Neutrophil (primary cell): Measurements from ENCODE around the gene DNAJB12.

Experiments used
- H3K27ac ChIP-seq: fragments of 200-600 bp; sonication (generic); 2 replicates; pipeline ENCODE4 v1.5.1; 2016; ENCODE audit warnings: mild to moderate bottlenecking, moderate library complexity
- H3K27me3 ChIP-seq: fragments of 200-600 bp; sonication (generic); 2 replicates; pipeline ENCODE4 v1.6.0; 2016; ENCODE audit warnings: mild to moderate bottlenecking
- H3K36me3 ChIP-seq: fragments of 200-600 bp; sonication (generic); 2 replicates; pipeline ENCODE4 v1.5.1; 2017
- H3K4me1 ChIP-seq, 2 experiments: fragments of 200-600 bp in 1 of 2; sonication (generic) in 1 of 2; 1 replicate in 1 of 2; 2 replicates in 1 of 2; pipeline versions ENCODE4 v1.5.1 to v1.6.1; 2013 to 2016; ENCODE audit warnings: low read depth in 1 of 2, low read length in 1 of 2, mild to moderate bottlenecking in 1 of 2, moderate library complexity in 1 of 2; ENCODE audit not compliant: control insufficient read depth in 1 of 2, insufficient read depth in 1 of 2
- H3K4me3 ChIP-seq, 2 experiments: fragments of 200-600 bp in 1 of 2; sonication (generic) in 1 of 2; 1 replicate in 1 of 2; 2 replicates in 1 of 2; pipeline ENCODE4 v1.5.1; 2013 to 2016; ENCODE audit warnings: low read depth in 1 of 2, low read length in 1 of 2, mild to moderate bottlenecking in 1 of 2, moderate library complexity in 1 of 2
- H3K9me3 ChIP-seq: fragments of 200-600 bp; sonication (generic); 2 replicates; pipeline ENCODE4 v1.5.1; 2016
- CTCF ChIP-seq: fragments of 200-600 bp; sonication (generic); IDR thresholded peaks from 2 replicates; pipeline ENCODE4 v1.5.1; 2016; ENCODE audit warnings: antibody characterized with exemption

The DNAJB12 gene

GRCh38 chr10:72333112-72334015 is 21.4 kb downstream of the DNAJB12 start:
- TF ChIP-seq CTCF = no peak
- Histone ChIP-seq H3K27me3 (no peaks in the 10 kb centered on the region), H3K9me3 (no peaks in the 10 kb centered on the region), H3K4me3 (no peak overlapping the region), H3K4me1 (peaks cover 85 to 88% of the 10 kb centered on the region in 2 experiments), H3K36me3 (peaks cover 44% of the 10 kb centered on the region), H3K27ac (peak overlapping the region; percentile 81)

GRCh38 chr10:72332423-72333111 is 22.2 kb downstream of the DNAJB12 start:
- H3K4me1 ChIP-seq = peaks cover 92 to 94% of the 10 kb centered on the region in 2 experiments
- peak overlapping the region; percentile 81 for H3K27ac ChIP-seq
- H3K36me3 ChIP-seq = peaks cover 36% of the 10 kb centered on the region
- H3K4me3 ChIP-seq = peak overlapping the region in 1 of 2 experiments; percentile 25
- no peak for TF ChIP-seq CTCF
- no peaks in the 10 kb centered on the region for H3K27me3 ChIP-seq
- H3K9me3 ChIP-seq = no peaks in the 10 kb centered on the region

- TF ChIP-seq CTCF = peak; percentile 60
- Histone ChIP-seq H3K4me3 (peak overlapping the region; percentile 24 to 25), H3K4me1 (peaks cover 91 to 95% of the 10 kb centered on the region in 2 experiments)
Measured at GRCh38 chr10:72331575-72332422, 22.9 kb downstream of the DNAJB12 start.

GRCh38 chr10:72330069-72330426 is 24.7 kb downstream of the DNAJB12 start:
- H3K4me1 ChIP-seq = peaks cover 86 to 94% of the 10 kb centered on the region in 2 experiments
- H3K36me3 ChIP-seq = peaks cover 13% of the 10 kb centered on the region
- H3K27me3 ChIP-seq = no peaks in the 10 kb centered on the region
- H3K27ac ChIP-seq = peak overlapping the region; percentile 68
- no peaks in the 10 kb centered on the region for H3K9me3 ChIP-seq
- no peak for TF ChIP-seq CTCF
- peak overlapping the region in 1 of 2 experiments; percentile 30 for H3K4me3 ChIP-seq

More at GRCh38 chr10:72331575-72332422, 22.9 kb downstream of the DNAJB12 start:
- H3K27ac ChIP-seq = peak overlapping the region; percentile 81
- H3K36me3 ChIP-seq = peaks cover 31% of the 10 kb centered on the region
- no peaks in the 10 kb centered on the region for H3K9me3 ChIP-seq
- no peaks in the 10 kb centered on the region for H3K27me3 ChIP-seq
